ENCODE results near the gene NTN1.

GRCh38 chr17:9233271-9233599, 211.9 kb downstream of the NTN1 start:
- no peak for TF ChIP-seq CTCF (conservative IDR thresholded peaks at IDR 0.05)
- no peak for TF ChIP-seq ZFX (IDR thresholded peaks at IDR 0.05)

All from C4-2B (cell line).